ENCODE data around the gene ALG14.
"Not testable (repeated sequence)": the region's sequence is repeated elsewhere in the genome, so short reads cannot be mapped to it uniquely, and the experiment has no call there.

Gene ALG14

DNA sequence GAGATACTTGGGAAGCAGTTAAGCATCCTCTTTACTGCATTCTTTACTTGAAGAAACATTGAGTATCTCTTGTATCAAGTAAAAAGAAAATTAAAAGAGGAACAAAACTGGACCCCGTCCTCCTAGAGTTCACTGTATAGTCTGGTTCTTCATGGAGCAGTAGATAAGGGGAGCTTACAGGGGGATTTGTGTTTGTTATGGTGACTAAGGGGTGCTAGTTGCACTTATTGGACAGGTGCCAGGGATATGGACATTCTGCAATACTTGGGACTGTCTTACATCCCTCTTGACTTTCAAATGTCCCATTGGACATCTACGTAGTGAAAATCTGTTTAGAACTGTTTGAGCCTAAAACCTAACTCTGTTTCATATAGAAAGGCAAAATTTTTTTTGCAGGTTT lies 67.2 kb downstream of the ALG14 start:
- no peak for DNase-seq

DNA sequence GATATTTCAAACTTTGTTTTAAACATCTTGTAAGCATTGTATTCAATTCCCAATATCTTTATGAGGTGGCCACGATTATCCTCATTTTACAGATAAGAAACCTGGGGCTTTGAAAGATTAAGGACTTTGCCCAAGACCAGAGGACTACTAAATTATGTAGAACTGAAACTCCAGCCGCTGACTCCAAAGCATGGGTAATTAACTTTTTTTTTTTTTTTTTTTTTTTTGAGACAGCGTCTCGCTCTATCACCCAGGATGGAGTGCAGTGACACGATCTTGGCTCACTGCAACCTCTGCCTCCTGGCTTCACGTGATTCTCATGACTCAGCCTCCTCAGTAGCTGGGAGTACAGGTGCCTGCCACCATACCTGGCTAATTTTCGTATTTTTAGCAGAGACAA lies 68.7 kb downstream of the ALG14 start:
- no peak for DNase-seq

GRCh38 chr1:95003433-95003738 lies 69.4 kb downstream of the ALG14 start:
- DNase-seq, result no peak

DNA sequence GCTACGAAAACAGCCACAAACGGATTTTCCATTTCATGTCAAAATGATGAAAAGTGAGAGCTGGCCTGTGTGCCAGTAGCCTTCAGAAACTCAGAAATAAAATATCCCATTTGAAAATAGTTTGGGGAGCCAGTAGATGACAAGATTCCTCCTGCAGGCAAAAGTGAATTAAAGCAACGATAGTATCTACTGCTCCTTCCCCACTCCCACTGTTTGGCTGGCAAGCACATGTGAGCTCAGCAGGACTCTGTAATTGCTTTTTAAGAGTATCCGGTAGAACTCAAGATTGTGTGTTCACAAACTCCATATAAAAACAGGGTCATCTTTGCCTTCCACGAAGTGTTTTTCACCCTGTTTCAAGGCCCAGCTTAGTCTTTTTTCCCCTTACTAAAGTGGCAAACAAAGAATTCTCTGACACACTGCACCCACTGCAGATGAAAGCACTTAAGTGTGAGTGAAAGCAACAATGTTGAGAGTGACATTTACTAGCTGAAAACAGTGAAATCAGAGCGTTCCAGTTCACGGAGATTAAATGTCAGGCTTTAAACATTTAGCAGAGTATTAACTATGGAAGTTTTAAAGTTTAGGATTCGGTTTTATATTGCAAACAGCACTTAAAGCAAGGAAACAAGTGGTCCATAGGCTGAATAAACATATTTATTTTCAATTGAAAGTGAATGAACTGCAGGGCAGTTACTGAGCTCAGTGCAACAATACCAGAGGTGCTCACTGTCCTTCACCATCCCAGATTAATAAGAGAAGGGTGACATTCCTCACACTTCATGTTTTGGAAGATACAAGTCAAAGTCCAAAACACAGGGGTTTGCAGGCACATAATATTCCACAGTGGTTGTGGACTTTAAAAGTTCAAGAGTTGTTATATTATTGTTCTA lies 70.0 kb downstream of the ALG14 start:
- no peak for DNase-seq

GRCh38 chr1:95002164-95002539 lies 70.6 kb downstream of the ALG14 start:
- DNase-seq, result no peak

- DNase-seq, result no peak
These were observed 73.2 kb downstream of the ALG14 start for GRCh38 chr1:94999456-95000131.

- no peak for DNase-seq
These were observed 74.0 kb downstream of the ALG14 start for GRCh38 chr1:94998748-94999147.

DNA sequence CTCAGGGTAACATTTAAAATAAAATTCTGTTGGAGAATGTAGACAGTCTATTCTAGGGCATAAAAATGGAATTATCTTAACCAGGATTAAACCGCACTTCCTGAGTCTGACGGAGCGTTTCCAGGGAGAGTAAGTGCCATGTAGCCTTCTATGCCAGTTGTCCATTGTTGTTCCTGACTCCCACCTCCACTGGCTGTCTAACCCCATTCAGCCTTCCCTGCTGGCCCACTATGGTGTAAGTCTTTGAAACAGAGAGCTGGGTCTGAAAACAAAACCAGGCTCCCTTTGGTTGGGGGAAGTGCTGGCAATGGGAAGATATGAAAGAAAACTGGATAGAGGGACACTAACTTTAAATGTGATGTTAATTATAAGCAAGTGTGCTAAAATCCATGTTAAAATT lies 74.6 kb downstream of the ALG14 start:
- DNase-seq, result no peak

GRCh38 chr1:94995536-94995935 lies 77.2 kb downstream of the ALG14 start:
- DNase-seq, result not testable (repeated sequence)

- no peak for DNase-seq
These were observed 77.9 kb downstream of the ALG14 start for GRCh38 chr1:94994805-94995204.

DNA sequence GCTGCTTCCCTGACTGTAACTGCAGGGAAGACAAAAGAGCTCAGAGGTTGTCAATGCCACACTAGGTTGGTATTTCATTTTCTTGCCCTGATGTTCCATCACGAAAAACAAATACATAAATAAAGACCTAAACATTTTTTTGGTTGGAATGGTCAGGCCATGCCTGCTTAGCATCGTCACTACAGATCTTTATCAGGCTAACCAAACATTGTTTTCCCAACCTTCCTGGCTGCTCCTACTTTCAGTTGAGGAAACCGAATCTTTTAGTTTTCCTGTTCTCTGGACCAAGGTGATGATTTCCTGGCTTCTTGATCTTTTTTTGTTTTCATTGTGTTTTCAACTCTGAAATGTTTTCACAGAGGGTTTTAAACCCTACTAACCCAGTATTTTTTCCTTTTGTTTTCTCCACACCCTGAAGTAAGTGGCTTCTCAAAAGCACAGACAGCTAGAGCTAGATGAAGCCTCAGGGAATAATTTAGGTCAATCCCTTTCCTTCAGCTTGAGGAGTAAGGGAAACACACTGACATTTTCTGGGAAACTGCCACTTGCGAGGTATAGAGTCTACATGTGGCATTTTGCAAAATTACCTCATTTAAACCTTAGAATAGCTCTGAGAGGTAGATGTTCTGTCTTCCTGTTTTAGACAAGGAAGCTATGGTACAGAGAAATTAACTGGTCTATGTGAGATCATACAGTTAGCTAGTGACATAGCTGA lies 78.7 kb downstream of the ALG14 start:
- no peak for DNase-seq

DNA sequence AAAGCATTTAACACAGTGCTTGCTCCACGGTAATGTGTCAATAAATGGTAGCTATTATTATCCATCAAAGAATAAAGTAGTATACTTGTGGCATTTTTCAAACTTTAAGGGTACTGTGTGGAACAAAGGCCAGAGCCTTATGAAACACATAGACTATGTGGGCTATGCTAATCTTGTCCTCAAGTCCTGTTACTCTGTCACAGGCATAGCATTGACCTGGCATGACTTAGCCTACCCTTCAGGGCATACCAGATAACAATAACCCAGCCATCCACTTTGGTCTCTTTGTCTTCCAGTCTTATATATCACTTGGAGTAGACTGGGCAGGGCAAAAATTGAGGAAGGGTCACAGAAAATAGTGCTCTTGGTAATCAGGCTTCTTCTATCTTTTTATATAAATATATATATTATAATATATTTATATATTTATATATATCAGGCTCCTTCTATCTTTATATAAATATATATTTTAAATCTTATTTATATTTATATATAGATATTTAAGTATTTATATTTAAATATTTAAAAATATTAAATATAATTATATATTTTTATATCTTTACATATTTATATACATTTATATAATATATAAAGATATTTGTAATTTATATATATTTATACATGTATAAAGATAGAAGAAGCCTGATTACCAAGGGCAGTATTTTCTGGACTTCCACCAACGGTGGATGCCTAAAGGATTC lies 79.7 kb downstream of the ALG14 start:
- DNase-seq, result no peak

DNA sequence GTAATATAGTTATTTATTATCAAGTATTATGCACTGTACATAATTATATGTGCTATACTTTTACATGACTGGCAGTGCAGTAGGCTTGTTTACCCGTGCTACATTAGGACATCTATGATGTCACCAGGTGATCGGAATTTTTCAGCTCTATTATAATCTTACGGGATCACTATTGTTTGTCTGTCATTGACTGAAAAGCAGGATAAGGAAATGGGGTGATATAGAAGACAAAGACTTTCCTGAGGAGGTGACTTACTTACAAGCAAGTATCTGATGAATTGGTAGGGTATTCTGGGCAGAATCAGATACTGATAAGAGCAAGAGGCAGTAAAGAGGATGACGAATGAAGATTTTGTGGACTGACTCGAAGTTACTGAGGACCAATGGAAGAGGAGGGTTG lies 80.6 kb downstream of the ALG14 start:
- no peak for DNase-seq

DNA sequence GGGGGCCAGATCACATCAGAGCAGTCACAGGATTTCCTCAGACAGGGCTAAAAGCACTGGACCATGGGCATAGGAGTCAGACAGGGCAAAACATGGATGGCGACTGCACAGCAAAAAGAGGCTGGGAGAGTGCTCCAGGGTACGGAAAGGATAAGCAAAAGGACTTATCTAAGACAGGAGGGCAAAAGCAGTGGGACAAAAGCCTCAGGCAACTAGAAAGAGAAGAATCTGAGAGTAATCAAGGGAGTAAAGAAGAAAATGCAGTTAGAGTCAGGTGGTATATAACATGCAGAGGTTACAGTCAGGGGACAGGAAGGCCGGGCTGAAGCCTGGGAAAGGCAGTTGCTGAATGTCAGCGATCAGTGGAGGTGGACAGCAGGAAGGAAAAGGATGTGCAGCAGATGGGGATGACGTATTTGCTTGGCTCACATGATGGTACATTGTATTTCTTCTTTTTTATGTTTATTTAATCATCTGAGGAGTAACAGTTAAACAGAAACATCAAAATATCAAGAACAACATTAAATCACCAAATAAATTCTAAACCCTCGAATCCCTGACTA lies 82.8 kb downstream of the ALG14 start:
- DNase-seq, result no peak

DNA sequence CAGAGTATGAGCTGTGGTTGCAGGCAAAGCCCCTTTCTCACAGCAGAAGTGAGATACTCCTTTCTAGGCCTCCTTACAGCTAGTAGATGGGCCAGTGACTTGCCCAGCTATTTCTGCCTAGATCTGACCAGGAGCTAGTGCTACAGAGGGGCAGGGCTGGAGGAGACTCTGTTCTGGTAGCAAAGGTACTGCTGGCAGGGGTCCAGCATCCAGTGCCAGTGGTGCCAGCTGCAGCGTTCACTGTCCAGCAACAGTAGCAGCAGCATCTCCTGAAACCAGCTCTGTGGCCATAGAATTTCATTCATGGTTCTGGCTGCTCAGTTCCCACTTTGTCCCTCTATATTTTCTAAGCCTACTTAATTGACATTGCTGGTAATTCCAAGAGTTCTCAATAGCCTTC lies 83.4 kb downstream of the ALG14 start:
- no peak for DNase-seq

- no peak for DNase-seq
These were observed 84.4 kb downstream of the ALG14 start for GRCh38 chr1:94988356-94988755.

DNA sequence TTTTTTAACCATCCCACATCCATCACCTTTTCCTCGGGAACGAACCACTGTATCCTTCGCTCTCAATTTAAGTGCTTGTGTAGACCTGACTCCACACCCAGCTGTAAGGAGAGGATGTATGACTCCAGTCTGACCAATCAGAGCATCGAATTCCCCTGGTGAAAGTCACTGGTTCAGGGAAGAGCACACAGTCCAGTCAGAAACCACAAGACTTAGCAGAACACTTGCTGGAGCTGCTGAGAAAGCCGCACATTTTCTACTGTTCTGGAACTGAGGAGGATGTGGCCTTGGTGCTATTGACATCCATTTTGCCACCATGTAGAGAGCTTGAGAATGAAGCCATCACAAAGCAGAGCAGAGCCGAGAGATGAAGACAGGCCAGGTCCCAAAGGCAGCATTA lies 86.0 kb downstream of the ALG14 start:
- DNase-seq, result no peak

DNA sequence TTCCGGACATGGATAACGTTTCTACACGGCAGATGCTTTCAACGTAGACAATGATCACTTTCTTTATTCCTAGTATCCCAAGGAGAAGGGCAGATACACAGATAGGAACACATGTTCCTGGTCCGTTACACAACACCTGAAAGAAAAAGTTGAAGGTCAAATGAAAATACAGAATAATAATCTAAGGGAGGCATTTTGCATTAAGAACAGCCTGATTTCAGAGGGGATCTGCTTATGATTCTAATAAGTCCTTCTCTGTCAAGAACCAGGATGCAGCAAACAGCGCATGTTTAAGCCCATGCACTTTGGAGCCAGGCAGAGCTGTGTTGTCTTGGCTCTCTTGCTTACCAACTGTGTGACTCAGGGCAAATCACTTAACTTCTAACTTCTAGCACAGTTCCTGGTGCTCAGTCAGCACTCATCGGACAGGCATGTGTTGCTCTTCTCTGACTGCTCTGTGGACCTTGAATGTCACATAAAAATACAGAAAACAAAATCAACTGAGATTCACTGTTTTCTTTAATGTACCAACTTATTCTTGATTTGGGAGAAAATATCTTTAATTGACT lies 89.5 kb downstream of the ALG14 start:
- DNase-seq, result no peak

- DNase-seq, result no peak
These were observed 90.4 kb downstream of the ALG14 start for GRCh38 chr1:94982398-94982797.

DNA sequence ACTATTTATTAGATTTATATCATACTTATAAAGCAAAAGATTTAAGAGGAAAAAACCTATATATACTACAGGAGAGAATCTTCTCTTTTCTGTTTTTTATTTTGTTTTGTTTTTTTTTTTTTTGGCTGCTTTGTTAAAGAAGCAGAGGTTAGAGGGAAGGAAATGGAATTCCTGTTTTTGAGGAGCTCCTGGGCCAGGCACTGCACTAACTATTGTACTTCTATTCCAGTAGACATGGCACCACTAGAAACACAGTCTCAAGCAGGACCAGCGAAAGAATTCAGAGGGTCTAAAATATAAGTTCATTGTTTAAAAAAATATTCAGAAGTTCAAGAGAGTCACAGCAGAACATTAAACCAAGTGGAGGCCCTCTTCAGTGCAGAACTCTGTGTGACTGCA lies 91.2 kb downstream of the ALG14 start:
- DNase-seq, result no peak

GRCh38 chr1:94980582-94981574 lies 91.9 kb downstream of the ALG14 start:
- no peak for DNase-seq
